Ovary (tissue), 9 donors: ENCODE data around the gene ZNF341. TPM values are rescaled to one million over a fixed set of nuclear protein-coding genes. Genes with fewer than 3 reads are reported as not detected.

Source experiments
- DNase-seq, 5 donors: peaks; one replicate each; pipeline ENCODE4 v3.0.0-alpha.2; 2019 to 2020
- H3K27ac ChIP-seq, 2 donors: fragments of 200-600 bp; one replicate each; pipeline versions ENCODE4 v1.5.1 to v1.8.0; 2019 to 2022
- H3K27me3 ChIP-seq: fragments of 200-600 bp; one replicate; pipeline ENCODE4 v1.8.0; 2022
- H3K36me3 ChIP-seq: fragments of 200-600 bp; sonication (generic); one replicate; pipeline ENCODE4 v1.5.1; 2019
- H3K4me1 ChIP-seq: one replicate; pipeline ENCODE4 v1.8.1; 2013; ENCODE audit warnings: mild to moderate bottlenecking, moderate library complexity; ENCODE audit not compliant: insufficient read depth
- H3K4me3 ChIP-seq: fragments of 200-600 bp; sonication (generic); one replicate; pipeline ENCODE4 v1.5.1; 2017
- H3K9me3 ChIP-seq, 2 donors: fragments of 200-600 bp in 1 of 2; sonication (generic) in 1 of 2; one replicate each; pipeline versions ENCODE4 v1.5.1 to v1.8.1; 2013 to 2019; ENCODE audit warnings: mild to moderate bottlenecking in 1 of 2, moderate library complexity in 1 of 2
- CTCF ChIP-seq, 3 donors: fragments of 450-650 bp in 2 of 3; fragments of 200-600 bp in 1 of 3; IDR thresholded peaks; one replicate each; pipeline versions ENCODE4 v1.5.1 to v1.8.0; 2016 to 2022; ENCODE audit warnings: antibody characterized with exemption in 3 of 3, mild to moderate bottlenecking in 1 of 3
- EP300 ChIP-seq: sonication (generic); formaldehyde crosslinking; IDR thresholded peaks from one replicate; pipeline ENCODE4 v1.6.1; 2017; ENCODE audit warnings: antibody characterized with exemption
- POLR2A ChIP-seq: fragments of 450-650 bp; IDR thresholded peaks from one replicate; pipeline ENCODE4 v1.6.1; 2017; ENCODE audit warnings: antibody characterized with exemption, mild to moderate bottlenecking, moderate library complexity
- WGBS, 3 donors: extraction: QIAGEN DNeasy Blood & Tissue Kit in 1 of 3; methylation state at CpG; one replicate each; pipeline versions ENCODE4 v1.1.5 to v1.1.7; 2013 to 2017; 5-methylcytosine and 5-hydroxymethylcytosine counted together
- intact Hi-C, 4 donors: fragments of 100-400 bp; cut with DNase I; formaldehyde crosslinking; loops; one replicate each; pipeline versions ENCODE4 v1.11.0 to v1.15.1; 2022 to 2023
- polyA plus RNA-seq, 2 donors: library from polyadenylated mRNA; stranded (reverse); fragments of 200-250 nt in 1 of 2; fragments of 350-450 nt in 1 of 2; fragmentation: Illumina TruSeq in 1 of 2; extraction: RNeasy Lipid Tissue Mini Kit (QIAGEN cat#74804) in 1 of 2; gene quantifications; one replicate each; pipeline ENCODE4 v1.2.3, GENCODE V29; 2013 to 2014
- total RNA-seq, 7 donors: library from RNA; depleted of rRNA in 2 of 7; stranded (reverse); fragments of >200 nt in 2 of 7; fragmentation: NEBNext Ultra II Directional in 3 of 7; extraction: Animal tissue kit (Norgen Biotek cat#: 25700) in 3 of 7; gene quantifications; one replicate each; pipeline versions ENCODE4 v1.1.0 to v1.2.4, GENCODE V29; 2016 to 2023
- donor health status: DM: no; HTN: no; CAD: no; lungs with moderate emphysema.
- donor health status: DM: no; HTN: no; CAD: no.
- donor health status: Bipolar disorder and iron deficiency.
- donor health status: DM: yes; HTN: yes; CAD: no.
- donor health status: DM: no; HTN: no; CAD: no.
- donor health status: DM: yes; HTN: yes; CAD: no.

The ZNF341 gene
- total and polyA plus RNA-seq, 9 donors = 1.2 to 3.8 (median 1.6) TPM

DNA sequence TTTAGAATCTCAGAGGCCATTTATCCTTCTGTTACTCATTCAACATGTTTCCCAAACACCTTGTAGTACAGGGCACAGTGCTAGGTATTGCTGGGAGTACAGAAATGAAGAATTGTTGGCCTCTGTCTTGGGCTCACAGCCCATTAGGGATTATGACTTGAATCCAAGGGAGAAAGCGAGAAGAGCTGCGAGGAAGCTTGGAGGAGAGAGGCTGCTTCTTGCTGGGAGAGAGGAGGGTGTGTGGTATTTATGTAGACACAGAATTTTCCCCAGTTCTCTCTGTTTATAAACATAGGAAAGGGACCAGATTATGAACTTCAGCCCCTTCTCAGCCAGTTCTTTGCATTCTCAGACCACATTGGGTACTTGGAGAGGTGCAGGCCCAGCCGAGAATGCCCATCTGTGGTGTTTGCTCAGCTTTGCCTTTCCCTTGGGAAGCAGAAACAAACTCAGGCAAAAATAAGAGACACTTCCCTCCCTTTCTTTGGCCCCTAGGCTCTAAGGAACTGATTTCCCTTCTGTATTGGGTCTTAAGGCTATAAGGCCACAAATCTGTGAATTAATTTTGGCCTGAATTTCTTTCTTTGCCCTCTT, 97.3 kb downstream of the ZNF341 start:
- peaks cover 50% of the 10 kb centered on the region for H3K4me1 ChIP-seq
- intact Hi-C loops = no loop called here
- H3K4me3 ChIP-seq = no peak overlapping the region
- TF ChIP-seq CTCF (IDR thresholded peaks at IDR 0.05) (no peak), POLR2A (no peak), EP300 (no peak)
- WGBS, 3 donors = 22 to 23% (median 22%) methylated on average over 3 of the region's 3 CpGs
- no peaks in the 10 kb centered on the region for H3K36me3 ChIP-seq
- no peak for DNase-seq
- H3K27me3 ChIP-seq = no peaks in the 10 kb centered on the region
- H3K9me3 ChIP-seq = no peaks in the 10 kb centered on the region
- H3K27ac ChIP-seq = peak overlapping the region in 1 of 2 donors; percentile 29

- TF ChIP-seq CTCF (IDR thresholded peaks at IDR 0.05) = no peak
- no peak for TF ChIP-seq EP300
- TF ChIP-seq POLR2A = no peak
- Histone ChIP-seq H3K4me1 (peaks cover 44% of the 10 kb centered on the region), H3K27ac (no peak overlapping the region)
Observed at GRCh38 chr20:33829636-33830035, 97.8 kb downstream of the ZNF341 start.

DNA sequence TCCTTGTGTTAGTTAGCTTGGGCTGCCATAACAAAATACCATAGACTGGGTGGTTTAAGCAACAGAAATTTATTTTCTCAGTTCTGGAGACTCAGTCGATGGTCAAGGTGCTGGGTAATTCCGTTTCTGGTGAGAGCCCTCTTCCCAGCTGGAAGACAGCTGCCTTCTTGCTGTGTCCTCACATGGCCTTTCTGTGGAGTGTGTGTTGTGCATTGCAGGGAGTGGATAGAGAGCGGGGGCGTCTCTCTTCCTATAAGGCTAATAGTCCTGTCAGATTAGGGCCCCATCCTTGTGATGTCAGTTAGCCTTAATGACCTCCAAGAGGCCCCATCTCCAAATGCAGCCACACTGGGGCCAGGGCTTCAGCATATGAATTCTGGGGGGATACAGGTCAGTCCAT, 98.6 kb downstream of the ZNF341 start:
- TF ChIP-seq POLR2A (no peak), EP300 (no peak), CTCF (IDR thresholded peaks at IDR 0.05) (no peak)
- intact Hi-C loops = no loop called here
- Histone ChIP-seq H3K36me3 (no peaks in the 10 kb centered on the region), H3K27ac (no peak overlapping the region), H3K27me3 (no peaks in the 10 kb centered on the region), H3K9me3 (no peaks in the 10 kb centered on the region), H3K4me1 (peaks cover 40% of the 10 kb centered on the region), H3K4me3 (no peak overlapping the region)
- DNase-seq = no peak
- 11 to 35% (median 30%) methylated on average over 4 of the region's 4 CpGs for WGBS, 3 donors

More at GRCh38 chr20:33829636-33830035, 97.8 kb downstream of the ZNF341 start:
- H3K9me3 ChIP-seq = no peaks in the 10 kb centered on the region
- no peak for DNase-seq
- H3K4me3 ChIP-seq = no peak overlapping the region
- H3K36me3 ChIP-seq = no peaks in the 10 kb centered on the region
- 55 to 70% (median 67%) methylated on average over 3 of the region's 3 CpGs for WGBS, 3 donors
- H3K27me3 ChIP-seq = no peaks in the 10 kb centered on the region
- intact Hi-C loops = no loop called here

GRCh38 chr20:33832103-33832804, 100.5 kb downstream of the ZNF341 start:
- intact Hi-C loops = no loop called here
- peaks cover 31% of the 10 kb centered on the region for H3K4me1 ChIP-seq
- H3K9me3 ChIP-seq = no peaks in the 10 kb centered on the region
- H3K36me3 ChIP-seq = no peaks in the 10 kb centered on the region
- 21 to 26% (median 22%) methylated on average over 11 of the region's 11 CpGs for WGBS, 3 donors
- peak; percentile 21 to 47 (median 34) for DNase-seq
- H3K4me3 ChIP-seq = no peak overlapping the region
- H3K27me3 ChIP-seq = no peaks in the 10 kb centered on the region
- no peak overlapping the region for H3K27ac ChIP-seq
- no peak for TF ChIP-seq EP300
- no peak for TF ChIP-seq POLR2A
- TF ChIP-seq CTCF (IDR thresholded peaks at IDR 0.05) = no peak
